HepG2 (cell line): Measurements from ENCODE around the gene DYNLL2. TPM values are rescaled to one million over a fixed set of nuclear protein-coding genes. Genes with fewer than 3 reads are reported as not detected.

ENCODE experiments used
- FOXO1 ChIP-seq: sonication (generic); formaldehyde crosslinking; IDR thresholded peaks from 2 replicates; pipeline ENCODE4 v1.4.0; 2020; ENCODE audit warnings: missing genetic modification reagents
- GZF1 ChIP-seq: sonication (generic); formaldehyde crosslinking; IDR thresholded peaks from 2 replicates; pipeline ENCODE4 v1.5.1; 2020; ENCODE audit warnings: mild to moderate bottlenecking, missing genetic modification reagents
- JUND ChIP-seq: sonication (generic); formaldehyde crosslinking; IDR thresholded peaks from 2 replicates; pipeline ENCODE4 v1.8.0; 2022; ENCODE audit warnings: mild to moderate bottlenecking, missing genetic modification reagents
- KLF15 ChIP-seq: sonication (generic); formaldehyde crosslinking; IDR thresholded peaks from 2 replicates; pipeline ENCODE4 v1.8.1; 2023; ENCODE audit warnings: borderline replicate concordance, mild to moderate bottlenecking, inconsistent platforms, missing genetic modification reagents, mixed read lengths
- MZF1 ChIP-seq: sonication (generic); formaldehyde crosslinking; IDR thresholded peaks from 2 replicates; pipeline ENCODE4 v1.8.1; 2023; ENCODE audit warnings: mild to moderate bottlenecking, missing genetic modification reagents, borderline replicate concordance
- NFE2 ChIP-seq: sonication (generic); formaldehyde crosslinking; IDR thresholded peaks from 2 replicates; pipeline ENCODE4 v1.4.0; 2020; ENCODE audit warnings: missing genetic modification reagents
- RXRB ChIP-seq: IDR thresholded peaks from 2 replicates; pipeline ENCODE4 v1.6.1; 2016; ENCODE audit warnings: borderline replicate concordance, missing genetic modification reagents, missing compliant biosample characterization
- SAFB2 ChIP-seq: sonication (generic); formaldehyde crosslinking; IDR thresholded peaks from 2 replicates; pipeline ENCODE4 v1.5.1; 2020; ENCODE audit warnings: missing genetic modification reagents, low read depth, mild to moderate bottlenecking, borderline replicate concordance
- SALL1 ChIP-seq: sonication (generic); formaldehyde crosslinking; IDR thresholded peaks from 2 replicates; pipeline ENCODE4 v1.8.0; 2022; ENCODE audit warnings: mild to moderate bottlenecking, missing genetic modification reagents
- SMAD9 ChIP-seq: sonication (generic); formaldehyde crosslinking; IDR thresholded peaks from 2 replicates; pipeline ENCODE4 v1.5.1; 2020; ENCODE audit warnings: mild to moderate bottlenecking, missing genetic modification reagents
- SNAPC4 ChIP-seq: sonication (generic); formaldehyde crosslinking; IDR thresholded peaks from 2 replicates; pipeline ENCODE4 v1.4.0; 2020; ENCODE audit warnings: mild to moderate bottlenecking, missing genetic modification reagents
- SNRNP70 ChIP-seq: fragments of 200-400 bp; formaldehyde crosslinking; IDR thresholded peaks from 2 replicates; pipeline ENCODE4 v1.6.1; 2017; ENCODE audit warnings: mild to moderate bottlenecking, low read depth, low read length, moderate library complexity
- XRCC5 ChIP-seq: fragments of 200-400 bp; formaldehyde crosslinking; optimal IDR thresholded peaks from 2 replicates; pipeline ENCODE3; 2017; ENCODE audit warnings: mild to moderate bottlenecking, low read length
- ZNF160 ChIP-seq: sonication (generic); formaldehyde crosslinking; IDR thresholded peaks from 2 replicates; pipeline ENCODE4 v1.8.0; 2022; ENCODE audit warnings: mild to moderate bottlenecking, inconsistent platforms, missing genetic modification reagents
- ZNF18 ChIP-seq: sonication (generic); formaldehyde crosslinking; IDR thresholded peaks from 2 replicates; pipeline ENCODE4 v1.8.0; 2022; ENCODE audit warnings: mild to moderate bottlenecking, missing genetic modification reagents; ENCODE audit not compliant: insufficient replicate concordance
- ZNF20 ChIP-seq: sonication (generic); formaldehyde crosslinking; IDR thresholded peaks from 2 replicates; pipeline ENCODE4 v1.4.0; 2020; ENCODE audit warnings: mild to moderate bottlenecking, moderate library complexity, missing genetic modification reagents
- ZNF335 ChIP-seq: sonication (generic); formaldehyde crosslinking; IDR thresholded peaks from 2 replicates; pipeline ENCODE4 v1.4.0; 2020; ENCODE audit warnings: missing genetic modification reagents
- ZNF512 ChIP-seq: sonication (generic); formaldehyde crosslinking; IDR thresholded peaks from 2 replicates; pipeline ENCODE4 v1.4.0; 2020; ENCODE audit warnings: mild to moderate bottlenecking, missing genetic modification reagents
- ZNF616 ChIP-seq: sonication (generic); formaldehyde crosslinking; IDR thresholded peaks from 2 replicates; pipeline ENCODE4 v1.5.0; 2020; ENCODE audit warnings: low read depth, mild to moderate bottlenecking, missing genetic modification reagents
- ZNF7 ChIP-seq: IDR thresholded peaks from 2 replicates; pipeline ENCODE4 v1.6.1; 2016; ENCODE audit warnings: missing biosample characterization, missing genetic modification reagents
- ZNF776 ChIP-seq: sonication (generic); formaldehyde crosslinking; IDR thresholded peaks from 2 replicates; pipeline ENCODE4 v1.4.0; 2020; ENCODE audit warnings: mild to moderate bottlenecking, missing genetic modification reagents
- ZSCAN20 ChIP-seq: sonication (generic); formaldehyde crosslinking; IDR thresholded peaks from 2 replicates; pipeline ENCODE4 v1.4.0; 2020; ENCODE audit warnings: missing genetic modification reagents, mild to moderate bottlenecking, borderline replicate concordance
- ZSCAN25 ChIP-seq: sonication (generic); formaldehyde crosslinking; IDR thresholded peaks from 2 replicates; pipeline ENCODE4 v1.8.0; 2022; ENCODE audit warnings: mild to moderate bottlenecking, missing genetic modification reagents
- polyA plus RNA-seq, 8 experiments: library from polyadenylated mRNA; depleted of rRNA in 3 of 8; stranded (reverse) in 7 of 8; unstranded in 1 of 8; fragments of >200 nt; fragmentation: Illumina TruSeq in 4 of 8; extraction: Trizol in 4 of 8; gene quantifications; 2 replicates each; pipeline versions ENCODE4 v1.2.1 to v1.2.3, GENCODE V29; 2011 to 2016; ENCODE audit warnings: low read depth in 4 of 8, missing spikeins in 1 of 8, mixed read lengths in 1 of 8; ENCODE audit not compliant: insufficient read depth in 1 of 8
- total RNA-seq, 5 experiments: library from RNA; depleted of rRNA; stranded (reverse); fragments of >200 nt; fragmentation: Illumina TruSeq; extraction: Trizol; gene quantifications; 2 replicates each; pipeline ENCODE4 v1.2.3, GENCODE V29; 2016; ENCODE audit warnings: low read depth in 1 of 5

The DYNLL2 gene
- total and polyA plus RNA-seq, 2 of the 13 experiments (the other 11 are each of a cell fraction or from before 2014, with no cell fraction given), result 9.5 to 29.0 TPM

- TF ChIP-seq ZNF512 (CRISPR knock-in tag) (no peak), ZNF7 (CRISPR knock-in tag) (no peak), GZF1 (CRISPR knock-in tag) (no peak), ZNF335 (peak; percentile 78; the same call in 1 of the 2 replicates), ZNF616 (CRISPR knock-in tag) (peak; percentile 71; the same call in 1 of the 2 replicates), ZNF20 (CRISPR knock-in tag) (no peak), ZNF18 (CRISPR knock-in tag) (no peak), FOXO1 (CRISPR knock-in tag) (0 out of 2 replicates have a peak, but pooled peaks have one; percentile 28), ZSCAN25 (CRISPR knock-in tag) (no peak), SAFB2 (no peak), JUND (0 out of 2 replicates have a peak, but pooled peaks have one; percentile 41), XRCC5 (peak; percentile 28), ZSCAN20 (CRISPR knock-in tag) (no peak), SNAPC4 (no peak), NFE2 (no peak), KLF15 (CRISPR knock-in tag) (no peak), RXRB (CRISPR knock-in tag) (peak; percentile 68), SNRNP70 (no peak), ZNF160 (CRISPR knock-in tag) (no peak), ZNF776 (CRISPR knock-in tag) (no peak), SMAD9 (CRISPR knock-in tag) (no peak), SALL1 (CRISPR knock-in tag) (peak; percentile 83), MZF1 (CRISPR knock-in tag) (no peak)
Measured at GRCh38 chr17:58120195-58120822, 37.1 kb downstream of the DYNLL2 start (continued).
